ENCODE data around the gene TEX2.

GRCh38 chr17:64282753-64283080 lies 19.7 kb upstream of the TEX2 start:
- TF ChIP-seq CTCF (conservative IDR thresholded peaks at IDR 0.05; ENCODE audit: low read depth in 2 of 2) (no peak), ZNF114 (CRISPR knock-in tag; IDR thresholded peaks at IDR 0.05) (no peak)
